GM12878 (cell line): ENCODE measurements around the gene UBA6. TPM values are rescaled to one million over a fixed set of nuclear protein-coding genes. Genes with fewer than 3 reads are reported as not detected.

Experiments
- ATAC-seq: fragments of 200-7000 bp; cut with Tn5 transposase; 3 replicates; pipeline ENCODE4 v1.9.1; 2020; ENCODE audit warnings: mild to moderate bottlenecking, moderate library complexity
- BruUV-seq: library from RNA; stranded (reverse); fragments of 400-500 nt; replicated peaks from 2 replicates; lab custom pipeline; 2021; lab: Mats Ljungman, UMichigan
- CTCF ChIA-PET: fragments of 300-600 bp; sonication (Branson Sonifier 250); formaldehyde crosslinking; extraction: SDS; loops from one replicate; lab custom pipeline; 2021; ENCODE audit warnings: inconsistent platforms; lab: Yijun Ruan, JAX
- POLR2A ChIA-PET: fragments of 350-600 bp; formaldehyde crosslinking; extraction: SDS; loops from one replicate; lab custom pipeline; 2021; ENCODE audit warnings: inconsistent platforms; lab: Charles Lee
- RAD21 ChIA-PET: fragments of 300-600 bp; sonication (Branson Sonifier 250); formaldehyde crosslinking; loops from one replicate; lab custom pipeline; 2023; ENCODE audit warnings: antibody characterized with exemption; ENCODE audit not compliant: unreplicated experiment; lab: Charles Lee
- SMC1A ChIA-PET: fragments of 300-600 bp; sonication (Branson Sonifier 250); formaldehyde crosslinking; loops from one replicate; lab custom pipeline; 2023; ENCODE audit not compliant: unreplicated experiment, uncharacterized antibody; lab: Charles Lee
- DNase-seq: peaks from one replicate; pipeline ENCODE4 v3.0.0-alpha.2; 2011; ENCODE audit warnings: low read depth, low spot score
- FAIRE-seq: peaks from 3 replicates; lab custom pipeline; 2011; peaks lifted over from hg19 to GRCh38; lab: Jason Lieb, UNC
- H2AFZ ChIP-seq: 2 replicates; pipeline ENCODE4 v1.6.0; 2011; ENCODE audit warnings: low read depth, low read length, control low read depth; ENCODE audit not compliant: control insufficient read depth
- H3K27ac ChIP-seq: 2 replicates; pipeline ENCODE4 v1.5.1; 2011; ENCODE audit warnings: control low read depth; ENCODE audit not compliant: control insufficient read depth, insufficient read depth
- H3K27me3 ChIP-seq, 2 experiments: replicated peaks in 1 of 2; 2 replicates each; pipeline versions ENCODE4 v1.6.0 to v1.6.1; 2011; ENCODE audit warnings: low read length in 1 of 2; ENCODE audit not compliant: control insufficient read depth in 2 of 2, insufficient read depth in 2 of 2
- H3K36me3 ChIP-seq, 2 experiments: 2 replicates each; pipeline ENCODE4 v1.5.1; 2011; ENCODE audit warnings: low read length in 1 of 2; ENCODE audit not compliant: control insufficient read depth in 2 of 2, insufficient read depth in 2 of 2
- H3K4me1 ChIP-seq: 2 replicates; pipeline ENCODE4 v1.6.1; 2011; ENCODE audit warnings: mild to moderate bottlenecking, low read length, moderate library complexity, mixed read lengths; ENCODE audit not compliant: control insufficient read depth, insufficient read depth
- H3K4me2 ChIP-seq: 2 replicates; pipeline ENCODE4 v1.6.0; 2011; ENCODE audit warnings: control low read depth; ENCODE audit not compliant: control insufficient read depth, insufficient read depth
- H3K4me3 ChIP-seq: fragments of 200-600 bp; sonication (generic); 2 replicates; pipeline ENCODE4 v1.5.1; 2016
- H3K79me2 ChIP-seq: 2 replicates; pipeline ENCODE4 v1.6.0; 2011; ENCODE audit warnings: low read length; ENCODE audit not compliant: control insufficient read depth, insufficient read depth
- H3K9ac ChIP-seq: 2 replicates; pipeline ENCODE4 v1.8.0; 2011; ENCODE audit warnings: low read length, control low read depth, mixed read lengths; ENCODE audit not compliant: control insufficient read depth, insufficient read depth
- H3K9me3 ChIP-seq: replicated peaks from 3 replicates; pipeline ENCODE4 v1.5.1; 2011; ENCODE audit warnings: mild to moderate bottlenecking, low read length; ENCODE audit not compliant: control insufficient read depth, insufficient read depth
- H4K20me1 ChIP-seq: 2 replicates; pipeline ENCODE4 v1.6.0; 2011; ENCODE audit not compliant: control insufficient read depth, insufficient read depth
- ASH2L ChIP-seq: fragments of 300-600, 200-600 bp; sonication (generic); IDR thresholded peaks from 2 replicates; pipeline ENCODE4 v1.6.1; 2017; ENCODE audit warnings: low read depth, mild to moderate bottlenecking, borderline replicate concordance
- JUNB ChIP-seq: IDR thresholded peaks from 2 replicates; pipeline ENCODE4 v1.6.1; 2016; ENCODE audit warnings: antibody characterized with exemption, mild to moderate bottlenecking
- KDM1A ChIP-seq: fragments of 200-600 bp; sonication (generic); IDR thresholded peaks from 2 replicates; pipeline ENCODE4 v1.6.1; 2016; ENCODE audit warnings: borderline replicate concordance
- MEF2B ChIP-seq: fragments of 450-650 bp; IDR thresholded peaks from 2 replicates; pipeline ENCODE4 v1.6.1; 2018; ENCODE audit warnings: mild to moderate bottlenecking, moderate library complexity; ENCODE audit not compliant: partially characterized antibody, poor library complexity, severe bottlenecking
- MTA2 ChIP-seq: fragments of 450-650 bp; IDR thresholded peaks from 2 replicates; pipeline ENCODE4 v1.6.1; 2016; ENCODE audit warnings: low read depth, mild to moderate bottlenecking, moderate library complexity
- SRF ChIP-seq, 2 experiments: IDR thresholded peaks; 2 replicates each; pipeline ENCODE4 v1.6.1; 2011; ENCODE audit warnings: low read depth in 2 of 2, low read length in 2 of 2, mild to moderate bottlenecking in 1 of 2, moderate library complexity in 1 of 2
- STAT1 ChIP-seq: fragments of 450-650 bp; conservative IDR thresholded peaks from 2 replicates; pipeline ENCODE4 v1.6.1; 2014; ENCODE audit warnings: antibody characterized with exemption, mild to moderate bottlenecking
- WGBS: methylation state at CpG from one replicate; pipeline ENCODE4 v1.1.6; 2016; ENCODE audit warnings: low lambda C conversion rate; ENCODE audit not compliant: insufficient replicate concordance, insufficient coverage; ENCODE audit errors: missing lambda C conversion rate; 5-methylcytosine and 5-hydroxymethylcytosine counted together
- in situ Hi-C: fragments of 300-500 bp; cut with MboI; formaldehyde crosslinking; loops from 9 replicates; pipeline ENCODE4 v1.14.3; 2018; ENCODE audit warnings: mixed read lengths
- intact Hi-C: fragments of 100-400 bp; cut with micrococcal nuclease; formaldehyde crosslinking; loops from one replicate; pipeline ENCODE4 v1.14.2; 2022; ENCODE audit not compliant: unreplicated experiment
- polyA plus RNA-seq, 11 experiments: library from polyadenylated mRNA; depleted of rRNA in 4 of 11; unstranded in 6 of 11; stranded (reverse) in 5 of 11; fragments of >200 nt; fragmentation: Nextera tagmentation in 4 of 11; fragmentation: Illumina TruSeq in 1 of 11; extraction: Ambion mirVana in 4 of 11; extraction: Trizol in 1 of 11; gene quantifications; 1 replicate in 1 of 11; 2 replicates in 10 of 11; pipeline versions ENCODE4 v1.2.1 to v1.2.3, GENCODE V29; 2011 to 2016; ENCODE audit warnings: inconsistent platforms in 2 of 11, missing spikeins in 2 of 11, low read depth in 1 of 11
- total RNA-seq, 4 experiments: library from RNA; depleted of rRNA in 3 of 4; stranded (reverse); fragments of >200 nt in 3 of 4; fragmentation: Illumina TruSeq in 1 of 4; extraction: Trizol in 1 of 4; gene quantifications; 2 replicates each; pipeline versions ENCODE4 v1.2.1 to v1.2.3, GENCODE V29; 2013 to 2021
- TF ChIP-seq, protein P1 (sequence below): IDR thresholded peaks from 2 replicates; pipeline ENCODE4 v1.6.1; 2012; ENCODE audit warnings: low read depth, low read length, improper control_type of control experiment

UBA6 gene
- total and polyA plus RNA-seq, 10 of the 15 experiments (the other 5 are each of a cell fraction or from before 2014, with no cell fraction given), result 7.9 to 70.6 (median 34.7) TPM

DNA sequence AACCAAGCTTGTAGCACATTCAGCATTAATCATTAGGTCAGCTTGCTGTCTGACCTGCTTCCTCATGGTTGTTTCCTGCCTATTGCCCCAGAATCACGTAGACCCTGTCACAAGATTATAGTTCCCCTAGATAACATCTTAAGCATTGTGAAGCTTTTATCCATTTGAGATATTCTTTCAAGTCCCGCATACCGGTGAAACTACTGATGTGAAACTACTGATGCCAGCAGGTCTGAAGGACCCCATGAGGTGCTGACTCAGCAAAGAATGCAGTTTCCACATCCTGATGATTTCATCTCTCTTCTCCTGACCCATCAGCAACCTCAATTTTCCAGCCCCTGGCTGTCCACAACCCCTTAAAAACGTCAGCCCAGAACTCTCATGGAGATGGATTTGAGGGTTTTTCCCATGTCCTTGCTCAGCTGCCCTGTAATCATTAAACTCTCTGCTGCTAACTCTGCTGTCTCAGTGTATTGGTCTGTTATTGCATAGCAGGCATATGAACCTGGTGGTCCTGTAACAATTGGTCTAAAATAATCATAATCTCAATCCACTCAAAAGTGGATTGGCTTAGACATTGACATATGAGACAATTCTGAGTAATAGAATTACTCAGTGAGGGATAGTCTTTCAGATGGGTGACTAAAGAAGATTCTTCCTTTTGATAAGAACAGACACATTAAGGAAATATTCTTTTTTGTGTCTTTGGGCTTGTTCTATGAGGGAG is 26.3 kb upstream of the UBA6 start (continued):
- no peak for TF ChIP-seq MTA2
- TF ChIP-seq, all 136 proteins: peak for 0

DNA sequence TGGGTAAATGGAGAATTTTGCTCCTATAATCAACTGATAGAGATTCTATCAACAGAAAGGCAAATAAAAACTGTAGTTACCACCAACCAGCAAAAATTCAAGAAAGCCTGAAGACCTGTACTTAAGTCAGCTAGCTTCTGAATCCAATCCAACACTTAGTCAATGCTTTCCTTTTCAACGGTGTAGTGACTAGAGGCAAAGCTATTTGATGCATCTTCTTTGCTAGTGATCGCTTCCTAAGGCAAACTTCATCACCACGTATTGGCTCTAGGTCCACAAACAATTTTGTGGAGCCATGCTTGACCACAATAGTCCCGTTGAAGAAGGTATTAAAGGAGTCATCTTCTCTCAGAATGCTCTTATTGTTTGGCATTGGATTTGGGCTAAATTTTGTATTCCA is 25.0 kb upstream of the UBA6 start:
- Histone ChIP-seq H3K27ac (no peak overlapping the region), H3K4me2 (no peak overlapping the region), H2AFZ (no peak overlapping the region), H3K4me3 (no peak overlapping the region), H3K9ac (no peak overlapping the region), H4K20me1 (no peaks in the 10 kb centered on the region), H3K79me2 (no peaks in the 10 kb centered on the region), H3K27me3 (no peaks in the 10 kb centered on the region), H3K9me3 (no peaks in the 10 kb centered on the region), H3K4me1 (no peaks in the 10 kb centered on the region), H3K36me3 (no peaks in the 10 kb centered on the region; a peak in 2 of 4 replicates)
- intact Hi-C loops (no loop called here), in situ Hi-C loops (no loop called here)
- whole genome bisulfite sequencing, result 90% methylated on average over 4 of the region's 4 CpGs
- ChIA-PET RAD21 (no interaction called here), POLR2A (no interaction called here), SMC1A (interaction anchor here (1.4 kb wide), 1 partner anchor 12 kb away, joined by 4 read pairs; no protein-coding TSS in a partner anchor), CTCF (interaction anchor here (0.6 to 3.7 kb wide), 2 partner anchors 13 to 20 kb away, joined by 3 to 17 read pairs; no protein-coding TSS in a partner anchor)
- no TSS peak for BruUV-seq
- DNase-seq (no peak), FAIRE-seq (no peak), ATAC-seq (no peak)
- TF ChIP-seq STAT1, result no peak
- TF ChIP-seq KDM1A, result no peak
- TF ChIP-seq JUNB, result no peak
- TF ChIP-seq ASH2L, result no peak
- TF ChIP-seq, protein P1, sequence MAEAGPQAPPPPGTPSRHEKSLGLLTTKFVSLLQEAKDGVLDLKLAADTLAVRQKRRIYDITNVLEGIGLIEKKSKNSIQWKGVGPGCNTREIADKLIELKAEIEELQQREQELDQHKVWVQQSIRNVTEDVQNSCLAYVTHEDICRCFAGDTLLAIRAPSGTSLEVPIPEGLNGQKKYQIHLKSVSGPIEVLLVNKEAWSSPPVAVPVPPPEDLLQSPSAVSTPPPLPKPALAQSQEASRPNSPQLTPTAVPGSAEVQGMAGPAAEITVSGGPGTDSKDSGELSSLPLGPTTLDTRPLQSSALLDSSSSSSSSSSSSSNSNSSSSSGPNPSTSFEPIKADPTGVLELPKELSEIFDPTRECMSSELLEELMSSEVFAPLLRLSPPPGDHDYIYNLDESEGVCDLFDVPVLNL, result no peak
- TF ChIP-seq SRF (IDR thresholded peaks at IDR 0.05; ENCODE audit: low read depth in 2 of 2, low read length in 2 of 2), result no peak
- TF ChIP-seq MEF2B, result no peak
- TF ChIP-seq MTA2, result no peak
